B cell (primary cell): ENCODE data around the gene MOB3A. TPM values are rescaled to one million over a fixed set of nuclear protein-coding genes. Genes with fewer than 3 reads are reported as not detected.
A peak's percentile ranks its signal among the peaks of the same experiment; 100 is the strongest.

Source experiments
- ATAC-seq: fragments of 200-7000 bp; cut with Tn5 transposase; one replicate; pipeline ENCODE4 v1.10.0; 2021; ENCODE audit warnings: low read depth, mild to moderate bottlenecking, moderate number of reproducible peaks, moderate library complexity
- CTCF ChIA-PET: fragments of 350-600 bp; sonication (Branson Sonifier 250); formaldehyde crosslinking; loops from one replicate; lab custom pipeline; 2021; ENCODE audit warnings: antibody characterized with exemption, inconsistent platforms; lab: Charles Lee
- POLR2A ChIA-PET: fragments of 350-600 bp; sonication (Branson Sonifier 250); formaldehyde crosslinking; loops from one replicate; lab custom pipeline; 2021; ENCODE audit warnings: antibody characterized with exemption; lab: Charles Lee
- DNase-seq: peaks from one replicate; pipeline ENCODE4 v3.0.0; 2013
- H2AFZ ChIP-seq: 2 replicates; pipeline ENCODE4 v1.6.1; 2012; ENCODE audit warnings: mild to moderate bottlenecking, low read depth, low read length; ENCODE audit not compliant: insufficient read depth, poor library complexity, severe bottlenecking
- H3K27ac ChIP-seq, 2 donors: 1 replicate in 1 of 2; 2 replicates in 1 of 2; pipeline ENCODE4 v1.5.1; 2012 to 2013; ENCODE audit warnings: low read length in 2 of 2, mild to moderate bottlenecking in 2 of 2, moderate library complexity in 1 of 2
- H3K27me3 ChIP-seq, 4 experiments: fragments of 200-600 bp in 1 of 4; sonication (generic) in 1 of 4; replicated peaks in 1 of 4; 1 replicate in 2 of 4; 2 replicates in 2 of 4; pipeline versions ENCODE4 v1.6.1 to v1.7.0; 2013 to 2016; ENCODE audit warnings: low read length in 3 of 4, mild to moderate bottlenecking in 2 of 4, mixed read lengths in 1 of 4, moderate library complexity in 1 of 4; ENCODE audit not compliant: insufficient read depth in 4 of 4, control insufficient read depth in 3 of 4; ENCODE audit errors: control extremely low read depth in 1 of 4
- H3K36me3 ChIP-seq, 2 experiments: replicated peaks in 1 of 2; 1 replicate in 1 of 2; 2 replicates in 1 of 2; pipeline versions ENCODE4 v1.6.1 to v1.7.1; 2013; ENCODE audit warnings: low read length in 1 of 2; ENCODE audit not compliant: insufficient read depth in 2 of 2, control insufficient read depth in 1 of 2; ENCODE audit errors: control extremely low read depth in 1 of 2, extremely low read depth in 1 of 2
- H3K4me1 ChIP-seq, 2 donors: fragments of 200-600 bp in 1 of 2; sonication (generic) in 1 of 2; 1 replicate in 1 of 2; 2 replicates in 1 of 2; pipeline versions ENCODE4 v1.5.1 to v1.6.1; 2013 to 2017; ENCODE audit warnings: low read length in 2 of 2; ENCODE audit not compliant: control insufficient read depth in 2 of 2, insufficient read depth in 2 of 2
- H3K4me2 ChIP-seq: replicated peaks from 2 replicates; pipeline ENCODE3; 2012; ENCODE audit warnings: mild to moderate bottlenecking, low read depth, low read length; ENCODE audit not compliant: poor library complexity, severe bottlenecking
- H3K4me3 ChIP-seq, 5 experiments: fragments of 200-600 bp in 1 of 5; sonication (generic) in 1 of 5; 1 replicate in 3 of 5; 2 replicates in 2 of 5; pipeline versions ENCODE4 v1.5.1 to v1.7.0; 2011 to 2016; ENCODE audit warnings: low read length in 4 of 5, mild to moderate bottlenecking in 4 of 5, low read depth in 2 of 5, control low read depth in 1 of 5, moderate library complexity in 1 of 5; ENCODE audit not compliant: insufficient read depth in 1 of 5; ENCODE audit errors: control extremely low read depth in 1 of 5, extremely low read depth in 1 of 5
- H3K79me2 ChIP-seq: fragments of 200-600 bp; sonication (generic); one replicate; pipeline ENCODE4 v1.6.0; 2016; ENCODE audit warnings: low read length; ENCODE audit not compliant: control insufficient read depth, insufficient read depth
- H3K9ac ChIP-seq: fragments of 200-600 bp; sonication (generic); 2 replicates; pipeline ENCODE4 v1.6.1; 2017; ENCODE audit warnings: mild to moderate bottlenecking, low read length, moderate library complexity
- H3K9me3 ChIP-seq, 3 donors: one replicate each; pipeline versions ENCODE4 v1.6.1 to v1.7.1; 2013; ENCODE audit warnings: low read length in 2 of 3; ENCODE audit not compliant: control insufficient read depth in 2 of 3, insufficient read depth in 1 of 3; ENCODE audit errors: control extremely low read depth in 1 of 3
- H4K20me1 ChIP-seq: 2 replicates; pipeline ENCODE4 v1.6.0; 2012; ENCODE audit warnings: mild to moderate bottlenecking, low read length; ENCODE audit not compliant: insufficient read depth, control insufficient read depth, poor library complexity, severe bottlenecking
- H3K27ac Mint-ChIP-seq: one replicate; pipeline ENCODE4 v1.8.0; 2021; ENCODE audit warnings: mixed read lengths
- H3K27me3 Mint-ChIP-seq: one replicate; pipeline ENCODE4 v1.8.0; 2021; ENCODE audit warnings: mixed read lengths
- H3K4me1 Mint-ChIP-seq: one replicate; pipeline ENCODE4 v1.8.0; 2021; ENCODE audit warnings: mixed read lengths
- H3K4me3 Mint-ChIP-seq: one replicate; pipeline ENCODE4 v1.8.0; 2021; ENCODE audit warnings: mixed read lengths
- H3K9me3 Mint-ChIP-seq: one replicate; pipeline ENCODE4 v1.8.0; 2022; ENCODE audit warnings: mixed read lengths; ENCODE audit not compliant: insufficient read depth
- EZH2 ChIP-seq: IDR thresholded peaks from 2 replicates; pipeline ENCODE4 v1.6.1; 2012; ENCODE audit warnings: borderline replicate concordance, low read depth, mild to moderate bottlenecking, moderate library complexity, low read length; ENCODE audit not compliant: insufficient read depth, poor library complexity, severe bottlenecking
- WGBS: methylation state at CpG from one replicate; pipeline ENCODE4 v1.1.5; 2013; ENCODE audit warnings: missing lambda C conversion rate; ENCODE audit not compliant: insufficient coverage; 5-methylcytosine and 5-hydroxymethylcytosine counted together
- intact Hi-C: fragments of 100-400 bp; cut with micrococcal nuclease; formaldehyde crosslinking; loops from one replicate; pipeline ENCODE4 v1.10.0; 2022
- polyA plus RNA-seq: library from polyadenylated mRNA; depleted of rRNA; stranded (reverse); fragments of >200 nt; gene quantifications from 2 replicates; pipeline ENCODE4 v1.2.3, GENCODE V29; 2012
- total RNA-seq, 2 donors: library from RNA; stranded (reverse); fragments of 120-200 nt in 1 of 2; gene quantifications; 1 replicate in 1 of 2; 2 replicates in 1 of 2; pipeline versions ENCODE4 v1.2.3 to v1.2.4, GENCODE V29; 2013 to 2022
- TF ChIP-seq, protein P1 (sequence below): fragments of 200-600 bp; IDR thresholded peaks from one replicate; pipeline ENCODE4 v1.8.0; 2022; ENCODE audit warnings: antibody characterized with exemption, mild to moderate bottlenecking

MOB3A gene
- total and polyA plus RNA-seq, 2 donors (not counting 1 experiment from before 2014, with no cell fraction given) = 190 to 228 TPM

DNA sequence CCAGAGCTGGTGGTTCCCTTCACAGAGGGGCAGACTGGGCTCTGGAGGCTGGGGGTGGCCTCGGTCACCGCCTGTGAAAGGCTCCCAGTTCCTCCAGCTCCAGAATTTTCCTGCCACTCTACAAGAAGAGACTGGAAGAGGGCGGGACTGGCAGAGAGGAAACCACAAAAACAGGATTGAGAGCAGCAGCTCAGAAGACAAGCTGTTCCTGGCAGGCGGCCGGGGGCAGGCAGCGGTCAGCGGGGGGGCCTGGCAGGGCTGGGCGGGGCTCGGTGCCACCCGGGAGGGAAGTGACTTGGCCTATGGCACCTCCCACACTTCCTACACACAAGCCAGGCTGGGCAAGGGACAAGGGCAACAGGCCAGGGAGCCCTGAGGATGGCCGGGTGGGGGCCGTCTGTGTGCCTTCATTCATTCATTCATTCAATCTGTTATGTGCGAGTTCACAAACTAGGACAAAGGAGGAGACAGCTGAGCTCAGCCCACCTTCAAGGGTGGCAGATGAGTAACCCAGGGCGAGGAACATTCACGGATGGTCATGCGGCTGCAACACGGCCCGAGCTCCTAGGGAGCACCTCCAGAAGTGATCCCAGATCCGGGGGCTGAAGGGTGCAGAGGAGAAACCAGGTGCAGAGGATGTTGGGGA lies 63.7 kb downstream of the MOB3A start:
- Histone ChIP-seq H3K27ac (peak overlapping the region; percentile 16 to 29), H4K20me1 (peaks cover 10% of the 10 kb centered on the region), H3K4me2 (peak overlapping the region; percentile 68), H3K79me2 (no peaks in the 10 kb centered on the region), H2AFZ (peak overlapping the region; percentile 48), H3K9ac (peak overlapping the region; percentile 25), H3K27me3 (no peaks in the 10 kb centered on the region), H3K4me1 (peaks cover 17 to 34% of the 10 kb centered on the region in 2 donors), H3K36me3 (no peaks in the 10 kb centered on the region), H3K4me3 (peak overlapping the region in 2 of 5 experiments; percentile 9 to 50), H3K9me3 (peaks cover 0 to 22% (median 5%) of the 10 kb centered on the region in 3 donors)
- intact Hi-C loops = no loop called here
- no peaks in the 10 kb centered on the region for H3K27me3 Mint-ChIP-seq
- ChIA-PET POLR2A (interaction anchor here (0.5 to 2.0 kb wide), 10 partner anchors 8 to 131 kb away, joined by 3 to 11 read pairs (median 4); partner anchors contain the start of gene DOT1L), CTCF (interaction anchor here (1.1 to 1.9 kb wide), 3 partner anchors 13 to 102 kb away, joined by 3 to 11 read pairs (median 5); no protein-coding TSS in a partner anchor)
- TF ChIP-seq, protein P1, sequence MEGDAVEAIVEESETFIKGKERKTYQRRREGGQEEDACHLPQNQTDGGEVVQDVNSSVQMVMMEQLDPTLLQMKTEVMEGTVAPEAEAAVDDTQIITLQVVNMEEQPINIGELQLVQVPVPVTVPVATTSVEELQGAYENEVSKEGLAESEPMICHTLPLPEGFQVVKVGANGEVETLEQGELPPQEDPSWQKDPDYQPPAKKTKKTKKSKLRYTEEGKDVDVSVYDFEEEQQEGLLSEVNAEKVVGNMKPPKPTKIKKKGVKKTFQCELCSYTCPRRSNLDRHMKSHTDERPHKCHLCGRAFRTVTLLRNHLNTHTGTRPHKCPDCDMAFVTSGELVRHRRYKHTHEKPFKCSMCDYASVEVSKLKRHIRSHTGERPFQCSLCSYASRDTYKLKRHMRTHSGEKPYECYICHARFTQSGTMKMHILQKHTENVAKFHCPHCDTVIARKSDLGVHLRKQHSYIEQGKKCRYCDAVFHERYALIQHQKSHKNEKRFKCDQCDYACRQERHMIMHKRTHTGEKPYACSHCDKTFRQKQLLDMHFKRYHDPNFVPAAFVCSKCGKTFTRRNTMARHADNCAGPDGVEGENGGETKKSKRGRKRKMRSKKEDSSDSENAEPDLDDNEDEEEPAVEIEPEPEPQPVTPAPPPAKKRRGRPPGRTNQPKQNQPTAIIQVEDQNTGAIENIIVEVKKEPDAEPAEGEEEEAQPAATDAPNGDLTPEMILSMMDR = no peak
- no peak for TF ChIP-seq EZH2
- DNase-seq = peak; percentile 54
- H3K4me3 Mint-ChIP-seq = peak overlapping the region; percentile 63
- H3K9me3 Mint-ChIP-seq = no peaks in the 10 kb centered on the region
- peaks cover 26% of the 10 kb centered on the region for H3K4me1 Mint-ChIP-seq
- peak overlapping the region; percentile 62 for H3K27ac Mint-ChIP-seq
- WGBS = 5% methylated on average over 16 of the region's 19 CpGs
- ATAC-seq = peak; percentile 50

DNA sequence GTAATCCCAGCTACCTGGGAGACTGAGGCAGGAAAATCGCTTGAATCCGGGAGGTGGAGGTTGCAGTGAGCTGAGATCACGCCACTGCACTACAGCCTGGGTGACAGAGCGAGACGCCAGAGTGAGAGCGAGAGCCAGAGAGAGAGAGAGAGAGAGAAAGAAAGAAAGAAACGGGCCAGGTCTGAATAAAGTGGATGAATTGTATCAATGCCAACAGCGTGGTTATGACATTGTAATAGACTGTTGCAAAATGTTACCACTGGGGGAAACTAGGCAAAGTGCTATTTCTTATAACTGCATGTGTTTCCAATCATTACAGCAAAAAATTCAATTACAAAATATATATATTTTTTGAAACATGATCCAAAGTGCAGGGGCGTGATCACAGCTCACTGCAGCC lies 68.8 kb downstream of the MOB3A start:
- no peaks in the 10 kb centered on the region for H3K9me3 ChIP-seq
- no peak overlapping the region for H3K4me3 ChIP-seq
- no peak overlapping the region for H2AFZ ChIP-seq
- H3K4me3 Mint-ChIP-seq = no peak overlapping the region
- peaks cover 6% of the 10 kb centered on the region for H3K4me1 Mint-ChIP-seq
- no peaks in the 10 kb centered on the region for H3K79me2 ChIP-seq
- no peaks in the 10 kb centered on the region for H3K27me3 ChIP-seq
- H3K4me2 ChIP-seq = no peak overlapping the region
- ChIA-PET POLR2A (interaction anchor here (0.7 kb wide), 1 partner anchor 48 kb away, joined by 3 read pairs; no protein-coding TSS in a partner anchor), CTCF (interaction anchor here (1.0 to 1.5 kb wide), 2 partner anchors 9 to 11 kb away, joined by 3 to 4 read pairs; no protein-coding TSS in a partner anchor)
- WGBS = 85% methylated on average over 7 of the region's 9 CpGs
- intact Hi-C loops = no loop called here
- DNase-seq (no peak), ATAC-seq (no peak)
- H3K4me1 ChIP-seq = peaks cover 6 to 8% of the 10 kb centered on the region in 2 donors
- TF ChIP-seq EZH2 = no peak
- TF ChIP-seq, protein P1 = no peak
- no peaks in the 10 kb centered on the region for H3K9me3 Mint-ChIP-seq
- no peak overlapping the region for H3K27ac ChIP-seq
- no peaks in the 10 kb centered on the region for H4K20me1 ChIP-seq
- H3K27ac Mint-ChIP-seq = no peak overlapping the region
- no peaks in the 10 kb centered on the region for H3K36me3 ChIP-seq
- no peaks in the 10 kb centered on the region for H3K27me3 Mint-ChIP-seq
- H3K9ac ChIP-seq = no peak overlapping the region
